AG09309 (cell line): ENCODE measurements around the gene IQCN.

Experiments used
- DNase-seq: peaks from one replicate; pipeline ENCODE4 v3.0.0-alpha.2; 2010; ENCODE audit warnings: low read depth
- H3K4me3 ChIP-seq: 2 replicates; pipeline ENCODE4 v1.5.1; 2011; ENCODE audit warnings: mild to moderate bottlenecking, low read depth, low read length, moderate library complexity; ENCODE audit not compliant: control insufficient read depth
- TF ChIP-seq, protein P1 (sequence below): IDR thresholded peaks from 2 replicates; pipeline ENCODE4 v1.5.1; 2011; ENCODE audit warnings: mild to moderate bottlenecking, low read depth, low read length, inconsistent platforms; ENCODE audit not compliant: insufficient read depth, control insufficient read depth; ENCODE audit errors: missing control alignments

IQCN gene

DNA sequence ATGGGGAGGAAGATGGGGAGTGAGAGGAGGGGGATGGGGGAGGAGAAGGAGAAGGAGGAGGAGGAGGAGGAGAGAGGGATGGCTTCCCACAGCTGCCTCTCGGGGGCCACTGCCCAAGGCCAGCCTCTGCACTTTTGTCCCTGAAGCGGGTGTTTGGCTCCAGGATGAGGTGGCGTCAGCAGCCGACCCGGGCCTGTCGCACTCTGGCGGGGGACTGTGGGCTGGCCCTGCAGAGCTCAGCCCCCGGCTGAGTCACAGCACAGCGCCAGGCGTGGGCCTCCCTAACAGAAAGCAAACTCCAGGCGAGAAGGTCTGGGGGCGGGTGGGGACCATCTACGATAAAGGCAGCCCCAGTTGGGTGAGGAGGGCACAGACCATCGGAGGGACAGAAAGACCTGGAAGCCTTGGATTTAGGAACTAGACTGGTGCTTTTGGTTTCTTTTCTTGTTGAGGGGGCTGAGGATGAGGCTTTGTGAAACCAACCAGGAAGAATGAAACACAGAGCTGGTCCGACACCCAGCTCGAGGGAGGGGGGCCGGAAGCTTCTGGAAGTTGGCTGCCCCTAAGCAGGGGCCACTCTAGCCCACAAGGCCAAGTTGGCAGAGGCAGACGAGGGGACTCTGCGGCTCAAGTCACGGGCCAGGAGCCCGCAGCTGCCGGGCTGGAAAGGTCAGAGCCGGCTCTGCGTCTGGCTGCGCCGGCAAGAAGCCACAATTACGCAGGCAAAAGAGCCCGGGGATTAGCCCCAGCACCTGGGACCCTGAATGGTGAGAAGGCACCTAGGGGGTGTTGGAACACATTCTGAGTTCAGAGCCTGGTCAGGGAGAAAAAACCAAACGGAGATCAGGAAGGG is 30.4 kb upstream of the IQCN start:
- peak overlapping the region; percentile 24 for H3K4me3 ChIP-seq
- no peak for DNase-seq
- TF ChIP-seq, protein P1, sequence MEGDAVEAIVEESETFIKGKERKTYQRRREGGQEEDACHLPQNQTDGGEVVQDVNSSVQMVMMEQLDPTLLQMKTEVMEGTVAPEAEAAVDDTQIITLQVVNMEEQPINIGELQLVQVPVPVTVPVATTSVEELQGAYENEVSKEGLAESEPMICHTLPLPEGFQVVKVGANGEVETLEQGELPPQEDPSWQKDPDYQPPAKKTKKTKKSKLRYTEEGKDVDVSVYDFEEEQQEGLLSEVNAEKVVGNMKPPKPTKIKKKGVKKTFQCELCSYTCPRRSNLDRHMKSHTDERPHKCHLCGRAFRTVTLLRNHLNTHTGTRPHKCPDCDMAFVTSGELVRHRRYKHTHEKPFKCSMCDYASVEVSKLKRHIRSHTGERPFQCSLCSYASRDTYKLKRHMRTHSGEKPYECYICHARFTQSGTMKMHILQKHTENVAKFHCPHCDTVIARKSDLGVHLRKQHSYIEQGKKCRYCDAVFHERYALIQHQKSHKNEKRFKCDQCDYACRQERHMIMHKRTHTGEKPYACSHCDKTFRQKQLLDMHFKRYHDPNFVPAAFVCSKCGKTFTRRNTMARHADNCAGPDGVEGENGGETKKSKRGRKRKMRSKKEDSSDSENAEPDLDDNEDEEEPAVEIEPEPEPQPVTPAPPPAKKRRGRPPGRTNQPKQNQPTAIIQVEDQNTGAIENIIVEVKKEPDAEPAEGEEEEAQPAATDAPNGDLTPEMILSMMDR = no peak

DNA sequence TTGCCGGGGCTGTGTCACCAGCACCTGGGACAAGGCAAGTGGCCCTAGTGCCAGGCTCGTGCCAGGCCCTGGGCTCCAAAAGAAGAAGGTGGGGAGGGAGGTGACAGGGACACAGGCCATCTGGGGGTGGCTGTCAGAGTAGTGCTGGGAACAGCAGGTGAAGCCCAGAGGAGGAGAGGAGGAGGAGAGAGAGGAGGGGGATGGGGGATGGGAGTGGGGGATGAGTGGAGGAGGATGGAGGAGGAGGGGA is 29.9 kb upstream of the IQCN start:
- TF ChIP-seq, protein P1 = no peak
- no peak overlapping the region for H3K4me3 ChIP-seq
- DNase-seq = no peak

DNA sequence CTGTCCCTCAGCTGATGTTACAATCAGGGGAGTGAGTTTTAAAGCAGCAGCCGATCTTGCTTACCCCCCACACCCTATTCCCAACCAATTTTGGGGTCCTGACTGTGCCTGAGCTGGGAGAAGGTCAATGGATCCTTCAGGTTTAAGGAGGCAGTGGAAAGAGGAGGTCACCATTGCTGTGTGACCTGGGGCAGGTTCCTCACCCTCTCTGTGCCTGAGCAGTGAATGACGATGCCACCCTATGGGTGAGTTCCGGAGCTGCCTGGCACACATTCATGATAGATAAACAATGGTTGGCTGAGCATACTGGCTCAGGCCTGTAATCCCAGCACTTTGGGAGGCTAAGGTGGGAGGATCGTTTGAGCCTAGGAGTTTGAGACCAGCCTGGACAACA is 27.5 kb upstream of the IQCN start:
- DNase-seq = no peak
- TF ChIP-seq, protein P1 = no peak
- no peak overlapping the region for H3K4me3 ChIP-seq

DNA sequence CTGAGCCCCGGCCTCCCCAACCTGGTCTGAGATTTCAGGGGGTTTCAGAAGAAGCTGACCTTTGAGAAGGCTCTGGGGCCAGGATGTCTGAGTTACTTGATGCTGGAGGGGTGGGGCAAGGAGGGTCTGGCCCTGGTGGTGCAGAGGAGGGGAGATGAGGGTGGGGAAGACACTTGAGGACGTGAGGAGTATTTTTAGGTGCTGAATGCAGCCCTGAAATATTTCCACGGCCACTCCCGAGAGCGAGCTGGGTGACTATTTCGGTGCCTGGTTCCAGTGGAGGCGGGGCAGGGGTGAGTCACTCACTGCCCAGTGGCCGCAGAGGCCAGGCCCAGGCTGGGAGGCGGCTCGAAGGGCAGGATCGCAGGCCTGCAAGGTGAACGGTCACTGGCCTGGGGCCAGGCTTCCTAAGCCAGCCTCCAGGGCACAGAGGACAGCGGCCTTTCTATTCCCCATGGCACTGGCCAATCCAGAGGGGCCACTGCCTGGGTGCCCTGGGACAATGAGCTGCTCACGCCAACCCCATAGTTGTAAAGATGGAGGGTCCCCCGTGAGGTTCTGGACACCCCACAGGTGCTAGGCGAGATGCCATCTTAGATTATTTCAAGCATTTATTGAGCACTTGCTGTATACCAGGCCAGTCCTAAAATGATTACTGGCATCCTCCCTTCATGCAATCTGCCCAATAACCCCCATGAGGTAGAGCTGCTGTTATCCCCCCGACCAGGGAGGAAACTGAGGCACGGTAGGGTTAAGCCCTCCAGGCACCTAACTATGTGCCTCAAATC is 26.9 kb upstream of the IQCN start:
- H3K4me3 ChIP-seq = no peak overlapping the region
- TF ChIP-seq, protein P1 = no peak
- no peak for DNase-seq

DNA sequence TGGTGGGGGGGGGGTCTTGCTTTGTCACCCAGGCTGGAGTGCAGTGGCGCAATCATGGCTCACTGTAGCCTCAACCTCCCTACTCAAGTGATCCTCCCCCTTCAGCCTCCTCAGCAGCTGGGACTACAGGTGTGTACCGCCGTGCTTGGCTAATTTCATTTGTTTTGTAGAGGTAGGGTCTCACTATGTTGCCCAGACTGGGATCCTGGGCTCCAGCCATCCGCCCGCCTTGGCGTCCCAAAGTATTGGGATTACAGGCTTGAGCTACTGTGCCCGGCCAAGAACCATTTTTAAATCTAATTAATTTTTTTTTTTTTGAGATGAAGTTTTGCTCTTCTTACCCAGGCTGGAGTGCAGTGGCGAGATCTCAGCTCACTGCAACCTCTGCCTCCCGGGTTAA is 25.4 kb upstream of the IQCN start:
- DNase-seq = no peak
- no peak overlapping the region for H3K4me3 ChIP-seq
- TF ChIP-seq, protein P1 = no peak

DNA sequence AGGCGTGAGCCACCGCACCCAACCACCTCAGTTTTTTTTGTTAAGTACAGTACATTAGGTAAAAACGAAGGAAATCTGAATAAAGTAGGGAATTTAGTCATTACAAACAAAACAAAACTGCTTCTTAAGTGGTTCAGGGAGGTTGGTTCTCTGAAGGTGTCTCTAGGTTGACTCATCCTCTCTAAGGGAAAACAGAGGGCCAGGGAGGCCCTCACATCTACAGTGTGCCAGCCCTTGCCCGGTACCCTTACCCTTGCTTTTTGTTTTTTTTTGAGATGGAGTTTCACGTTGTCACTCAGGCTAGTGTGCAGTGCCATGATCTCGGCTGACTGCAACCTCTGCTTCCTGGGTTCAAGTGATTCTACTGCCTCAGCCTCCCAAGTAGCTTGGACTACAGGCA is 24.3 kb upstream of the IQCN start:
- TF ChIP-seq, protein P1 = no peak
- H3K4me3 ChIP-seq = no peak overlapping the region
- no peak for DNase-seq
